Stimulated activated CD8-positive, alpha-beta memory T cell treated with anti-CD3 and anti-CD28 coated beads, Interleukin-4, amount 100 ng/mL, for 48 hours (primary cell): ENCODE measurements around the gene ADAMTS12.
"Not testable (repeated sequence)": the region's sequence is repeated elsewhere in the genome, so short reads cannot be mapped to it uniquely, and the experiment has no call there.

Experiments
- DNase-seq: peaks from one replicate; pipeline ENCODE4 v3.0.0-alpha.2; 2020

ADAMTS12 gene

GRCh38 chr5:33891788-33892619 lies at the start of gene ADAMTS12:
Gene ADAMTS12 (minus strand): TSS chr5:33891990. CDS start chr5:33891856, 134 bp downstream.
- DNase-seq: no peak

GRCh38 chr5:33941090-33941489 lies 49.3 kb upstream of the ADAMTS12 start:
- no peak for DNase-seq

- no peak for DNase-seq
These were observed 47.9 kb upstream of the ADAMTS12 start for GRCh38 chr5:33939556-33940262.

DNA sequence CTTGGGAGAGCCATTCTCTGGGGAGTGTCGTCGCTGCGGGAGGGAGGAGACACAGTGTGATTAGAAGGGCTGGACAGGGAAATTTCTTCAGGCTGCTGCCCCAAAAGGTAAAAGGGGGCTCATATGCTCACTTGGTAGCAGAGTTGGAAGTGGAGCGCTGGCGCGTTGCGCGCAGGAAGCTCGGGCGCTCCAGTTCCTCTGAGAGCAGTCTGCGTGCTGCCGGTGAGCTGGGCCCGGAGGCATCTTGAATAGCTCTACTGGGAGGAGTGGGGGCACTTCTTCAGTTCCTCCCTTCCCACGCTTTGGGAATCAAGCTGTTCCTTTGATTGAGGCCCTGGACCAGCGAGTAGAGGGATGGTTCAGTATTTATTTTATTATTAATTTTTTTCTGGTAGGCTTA lies 47.1 kb upstream of the ADAMTS12 start:
- no peak for DNase-seq

DNA sequence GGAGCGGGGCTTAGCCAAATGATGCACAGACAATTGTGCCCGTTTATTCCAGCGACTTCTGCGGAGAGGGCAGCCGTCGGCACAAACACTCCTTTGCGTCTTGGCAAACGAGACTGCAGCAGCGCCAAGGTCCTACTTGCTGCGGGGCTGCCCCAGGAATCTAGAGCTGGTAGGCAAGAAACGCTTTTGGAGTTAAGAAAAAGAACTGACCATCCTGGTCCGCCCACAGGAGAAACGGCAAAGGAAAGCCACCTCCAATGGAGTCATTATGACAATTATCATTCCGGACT lies 46.7 kb upstream of the ADAMTS12 start:
- no peak for DNase-seq

DNA sequence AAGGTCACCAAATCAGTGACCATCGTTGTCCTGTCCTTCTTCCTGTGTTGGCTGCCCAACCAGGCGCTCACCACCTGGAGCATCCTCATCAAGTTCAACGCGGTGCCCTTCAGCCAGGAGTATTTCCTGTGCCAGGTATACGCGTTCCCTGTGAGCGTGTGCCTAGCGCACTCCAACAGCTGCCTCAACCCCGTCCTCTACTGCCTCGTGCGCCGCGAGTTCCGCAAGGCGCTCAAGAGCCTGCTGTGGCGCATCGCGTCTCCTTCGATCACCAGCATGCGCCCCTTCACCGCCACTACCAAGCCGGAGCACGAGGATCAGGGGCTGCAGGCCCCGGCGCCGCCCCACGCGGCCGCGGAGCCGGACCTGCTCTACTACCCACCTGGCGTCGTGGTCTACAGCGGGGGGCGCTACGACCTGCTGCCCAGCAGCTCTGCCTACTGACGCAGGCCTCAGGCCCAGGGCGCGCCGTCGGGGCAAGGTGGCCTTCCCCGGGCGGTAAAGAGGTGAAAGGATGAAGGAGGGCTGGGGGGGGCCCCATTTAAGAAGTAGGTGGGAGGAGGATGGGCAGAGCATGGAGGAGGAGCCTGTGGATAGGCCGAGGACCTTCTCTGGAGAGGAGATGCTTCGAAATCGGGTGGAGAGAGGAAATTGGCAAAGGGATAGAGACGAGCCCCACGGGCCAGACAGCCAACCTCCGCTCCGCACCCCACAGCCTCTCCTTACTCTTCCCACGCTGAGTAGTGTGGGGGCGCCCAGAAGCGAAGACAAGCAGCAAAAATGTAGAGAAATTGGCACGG lies 46.1 kb upstream of the ADAMTS12 start:
- no peak for DNase-seq

GRCh38 chr5:33937017-33937706 lies 45.4 kb upstream of the ADAMTS12 start:
- no peak for DNase-seq

- DNase-seq: no peak
These were observed 44.7 kb upstream of the ADAMTS12 start, which contains the start of gene RXFP3 for GRCh38 chr5:33936381-33937016. Gene RXFP3 (plus strand): TSS chr5:33936386. CDS start chr5:33936741, 355 bp downstream.

GRCh38 chr5:33936004-33936380 lies 44.2 kb upstream of the ADAMTS12 start:
- peak; percentile 76 for DNase-seq

GRCh38 chr5:33934176-33934575 lies 42.4 kb upstream of the ADAMTS12 start:
- no peak for DNase-seq

GRCh38 chr5:33933723-33934169 lies 42.0 kb upstream of the ADAMTS12 start:
- no peak for DNase-seq

DNA sequence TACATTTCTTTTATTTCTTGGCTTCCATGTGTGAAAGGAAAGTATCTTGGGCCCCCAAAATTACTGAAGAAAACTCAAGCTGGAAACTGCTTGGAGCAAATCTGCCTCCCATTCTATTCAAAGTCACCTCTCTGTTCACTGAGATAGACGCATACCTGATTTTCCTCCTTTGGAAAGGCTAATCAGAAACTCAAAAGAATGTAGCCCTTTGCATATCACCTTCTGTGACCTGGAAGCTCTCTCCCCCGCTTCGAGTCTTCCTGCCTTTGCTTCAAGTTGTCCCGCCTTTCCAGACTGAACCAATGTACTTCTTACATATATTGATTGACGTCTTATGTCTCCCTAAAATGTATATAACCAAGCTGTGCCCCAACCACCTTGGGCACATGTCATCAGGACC lies 39.3 kb upstream of the ADAMTS12 start:
- no peak for DNase-seq

DNA sequence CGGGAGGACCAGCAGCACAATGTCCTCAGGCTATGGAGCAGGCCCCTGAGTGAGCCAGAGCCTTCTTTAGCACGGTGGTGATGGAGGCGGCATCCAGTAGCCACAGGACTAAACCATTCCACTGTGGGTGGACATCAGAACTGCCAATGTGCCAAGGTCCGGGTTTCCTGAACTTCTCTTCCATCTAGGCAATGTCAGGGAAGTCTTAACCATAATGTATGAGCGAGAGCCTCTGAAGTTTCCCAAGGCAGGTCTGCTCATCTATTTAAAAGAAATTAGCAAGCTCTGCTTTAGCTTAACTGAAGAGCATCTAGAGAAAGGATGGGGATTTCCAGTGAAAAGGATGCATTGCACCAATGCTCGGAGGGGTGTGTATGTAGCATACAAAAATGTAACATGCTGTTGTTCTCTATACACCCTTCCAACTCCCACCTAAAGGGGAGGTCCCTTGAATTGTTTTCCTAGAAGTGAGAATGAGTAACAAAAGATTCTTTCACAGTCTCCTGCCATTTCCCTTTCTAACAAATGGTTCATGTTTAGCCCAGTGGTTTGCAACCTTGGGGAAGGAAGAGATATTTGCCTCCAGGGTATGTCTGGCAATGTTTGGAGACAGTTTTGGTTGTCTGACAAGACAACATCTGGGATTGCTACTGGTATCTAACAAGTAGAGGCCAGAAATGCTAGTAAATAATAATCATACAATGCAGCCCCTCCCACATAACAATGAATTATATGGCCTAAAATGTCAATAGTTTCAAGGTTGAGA lies 38.3 kb upstream of the ADAMTS12 start:
- DNase-seq: no peak

- DNase-seq: no peak
These were observed 36.5 kb upstream of the ADAMTS12 start for GRCh38 chr5:33928283-33928682.

- no peak for DNase-seq
These were observed 35.9 kb upstream of the ADAMTS12 start for GRCh38 chr5:33927685-33928084.

GRCh38 chr5:33925278-33925677 lies 33.5 kb upstream of the ADAMTS12 start:
- DNase-seq: no peak

GRCh38 chr5:33921002-33921401 lies 29.2 kb upstream of the ADAMTS12 start:
- DNase-seq: no peak

DNA sequence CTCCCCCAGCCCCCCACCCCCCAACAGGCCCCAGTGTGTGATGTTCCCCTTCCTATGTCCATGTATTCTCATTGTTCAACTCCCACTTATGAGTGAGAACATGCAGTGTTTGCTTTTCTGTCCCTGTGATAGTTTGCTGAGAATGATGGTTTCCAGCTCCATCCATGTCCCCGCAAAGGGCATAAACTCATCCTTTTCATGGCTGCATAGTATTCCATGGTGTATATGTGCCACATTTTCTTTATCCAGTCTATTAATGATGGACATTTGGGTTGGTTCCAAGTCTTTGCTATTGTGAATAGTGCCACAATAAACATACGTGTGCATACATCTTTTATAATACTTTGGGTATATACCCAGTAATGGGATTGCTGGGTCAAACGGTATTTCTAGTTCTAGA lies 23.1 kb upstream of the ADAMTS12 start:
- DNase-seq: not testable (repeated sequence)

GRCh38 chr5:33906248-33906647 lies 14.5 kb upstream of the ADAMTS12 start:
- not testable (repeated sequence) for DNase-seq

DNA sequence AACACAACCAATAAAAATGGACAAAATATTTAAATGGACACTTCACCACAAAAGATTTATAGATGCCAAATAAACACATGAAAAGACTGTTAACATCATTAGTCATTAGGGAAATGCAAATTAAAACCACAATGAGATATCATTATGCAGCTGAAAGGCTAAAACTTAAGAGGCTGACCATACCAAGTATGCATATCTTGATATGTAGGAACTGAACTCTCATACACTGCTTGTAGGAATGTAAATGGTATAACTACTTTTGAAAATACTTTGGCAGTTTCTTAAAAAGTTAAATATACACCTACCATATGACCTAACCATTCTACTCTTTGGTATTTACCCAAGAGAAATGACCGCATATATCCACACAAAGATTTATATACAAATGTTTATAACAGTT lies 13.6 kb upstream of the ADAMTS12 start:
- DNase-seq: no peak

- DNase-seq: no peak
These were observed 11.3 kb upstream of the ADAMTS12 start for GRCh38 chr5:33903118-33903517.

DNA sequence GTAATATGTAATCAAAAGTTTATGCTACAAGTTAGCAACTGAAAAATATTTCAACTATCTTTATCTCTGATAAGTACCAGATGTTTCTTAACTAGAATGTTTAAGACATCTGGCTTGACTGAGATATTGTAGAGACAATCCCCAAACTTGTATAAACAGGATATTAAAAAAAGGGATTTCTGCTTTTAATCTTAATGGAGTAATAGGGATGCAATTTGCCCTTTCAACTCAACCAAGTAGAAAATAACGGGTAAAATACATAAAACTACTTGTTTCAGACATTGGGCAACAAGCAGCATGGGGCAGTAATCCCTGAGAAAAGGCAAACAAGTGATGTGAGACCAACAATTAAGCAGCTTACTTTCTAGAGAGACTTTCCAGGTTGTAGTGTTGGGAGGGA lies 9.4 kb upstream of the ADAMTS12 start:
- DNase-seq: no peak
